ENCODE measurements around the gene PAK1IP1.

- no peak for TF ChIP-seq CTCF (IDR thresholded peaks at IDR 0.05)
- TF ChIP-seq POLR2A (IDR thresholded peaks at IDR 0.05) = no peak
- TF ChIP-seq EP300 (IDR thresholded peaks at IDR 0.05) = no peak
Measured at GRCh38 chr6:10730254-10730653, 35.5 kb downstream of the PAK1IP1 start.
